Neuronal stem cell (in vitro differentiated cells): ENCODE results near the gene CCDC15.

Experiments used
- DNase-seq: peaks from one replicate; pipeline ENCODE4 v3.0.0-alpha.2; 2013; ENCODE audit warnings: low spot score
- H2AFZ ChIP-seq: one replicate; pipeline ENCODE4 v1.6.1; 2013; ENCODE audit warnings: mild to moderate bottlenecking, low read length, inconsistent platforms
- H2AK5ac ChIP-seq: 2 replicates; pipeline ENCODE4 v1.6.1; 2013; ENCODE audit warnings: low read depth, mild to moderate bottlenecking, inconsistent platforms, low read length, moderate library complexity, mixed read lengths
- H2BK120ac ChIP-seq: 2 replicates; pipeline ENCODE4 v1.6.1; 2013; ENCODE audit warnings: low read depth, mild to moderate bottlenecking, inconsistent platforms, low read length, moderate library complexity, mixed read lengths
- H2BK12ac ChIP-seq: one replicate; pipeline ENCODE4 v1.6.1; 2013; ENCODE audit warnings: low read length, inconsistent platforms
- H2BK15ac ChIP-seq: 2 replicates; pipeline ENCODE4 v1.6.1; 2013; ENCODE audit warnings: mild to moderate bottlenecking, low read length, inconsistent platforms, mixed read lengths
- H2BK5ac ChIP-seq: one replicate; pipeline ENCODE4 v1.6.1; 2013; ENCODE audit warnings: inconsistent platforms, mild to moderate bottlenecking, low read length, moderate library complexity
- H3K14ac ChIP-seq: one replicate; pipeline ENCODE4 v1.6.1; 2013; ENCODE audit warnings: low read length, inconsistent platforms
- H3K18ac ChIP-seq: 2 replicates; pipeline ENCODE4 v1.6.1; 2013; ENCODE audit warnings: low read length, inconsistent platforms
- H3K23ac ChIP-seq: 2 replicates; pipeline ENCODE4 v1.6.1; 2013; ENCODE audit warnings: low read depth, mild to moderate bottlenecking, mixed read lengths, low read length, inconsistent platforms; ENCODE audit not compliant: poor library complexity
- H3K27ac ChIP-seq: replicated peaks from 3 replicates; pipeline ENCODE4 v1.5.1; 2013; ENCODE audit warnings: low read length, inconsistent platforms
- H3K27me3 ChIP-seq, 3 experiments: 2 replicates each; pipeline ENCODE4 v1.6.1; 2013; ENCODE audit warnings: low read length in 3 of 3, mild to moderate bottlenecking in 2 of 3, inconsistent platforms in 1 of 3, low read depth in 1 of 3, mixed read lengths in 1 of 3, moderate library complexity in 1 of 3; ENCODE audit not compliant: control insufficient read depth in 3 of 3, insufficient read depth in 3 of 3
- H3K36me3 ChIP-seq, 2 donors: replicated peaks in 1 of 2; 2 replicates each; pipeline ENCODE4 v1.6.1; 2013; ENCODE audit warnings: low read length in 2 of 2; ENCODE audit not compliant: control insufficient read depth in 2 of 2, insufficient read depth in 2 of 2
- H3K4ac ChIP-seq: 2 replicates; pipeline ENCODE4 v1.6.1; 2013; ENCODE audit warnings: inconsistent platforms, mild to moderate bottlenecking, low read length, moderate library complexity
- H3K4me1 ChIP-seq, 2 donors: 1 replicate in 1 of 2; 2 replicates in 1 of 2; pipeline ENCODE4 v1.6.1; 2013; ENCODE audit warnings: low read length in 2 of 2, low read depth in 1 of 2; ENCODE audit not compliant: control insufficient read depth in 2 of 2, insufficient read depth in 1 of 2
- H3K4me2 ChIP-seq: one replicate; pipeline ENCODE4 v1.6.1; 2013; ENCODE audit warnings: mild to moderate bottlenecking, low read length, inconsistent platforms; ENCODE audit not compliant: insufficient read depth, poor library complexity, severe bottlenecking
- H3K4me3 ChIP-seq, 2 donors: 2 replicates each; pipeline ENCODE4 v1.5.1; 2013; ENCODE audit warnings: low read length in 2 of 2, mild to moderate bottlenecking in 2 of 2, inconsistent platforms in 1 of 2, moderate library complexity in 1 of 2
- H3K79me1 ChIP-seq: one replicate; pipeline ENCODE4 v1.6.1; 2013; ENCODE audit warnings: low read depth, mild to moderate bottlenecking, inconsistent platforms, low read length, moderate library complexity
- H3K9ac ChIP-seq: one replicate; pipeline ENCODE4 v1.6.1; 2013; ENCODE audit warnings: mild to moderate bottlenecking, low read depth, low read length, inconsistent platforms; ENCODE audit not compliant: poor library complexity
- H3K9me3 ChIP-seq, 2 donors: replicated peaks in 1 of 2; 2 replicates each; pipeline versions ENCODE3 to v1.6.1; 2013; ENCODE audit warnings: low read length in 2 of 2, mild to moderate bottlenecking in 2 of 2, inconsistent platforms in 1 of 2, low read depth in 1 of 2, mixed read lengths in 1 of 2, moderate library complexity in 1 of 2; ENCODE audit not compliant: control insufficient read depth in 2 of 2, insufficient read depth in 1 of 2
- H4K8ac ChIP-seq: one replicate; pipeline ENCODE4 v1.6.1; 2013; ENCODE audit warnings: low read depth, mild to moderate bottlenecking, inconsistent platforms, low read length, moderate library complexity
- H4K91ac ChIP-seq: one replicate; pipeline ENCODE4 v1.6.1; 2013; ENCODE audit warnings: low read length, low read depth, mild to moderate bottlenecking, inconsistent platforms; ENCODE audit not compliant: poor library complexity
- WGBS, 2 donors: extraction: QIAGEN DNeasy Blood & Tissue Kit; methylation state at CpG; one replicate each; pipeline ENCODE4 v1.1.7; 2013; ENCODE audit warnings: missing lambda C conversion rate in 2 of 2, mixed read lengths in 1 of 2; ENCODE audit not compliant: insufficient read length in 2 of 2, insufficient replicate concordance in 1 of 2; ENCODE audit errors: extremely low coverage in 2 of 2; 5-methylcytosine and 5-hydroxymethylcytosine counted together

Gene CCDC15

DNA sequence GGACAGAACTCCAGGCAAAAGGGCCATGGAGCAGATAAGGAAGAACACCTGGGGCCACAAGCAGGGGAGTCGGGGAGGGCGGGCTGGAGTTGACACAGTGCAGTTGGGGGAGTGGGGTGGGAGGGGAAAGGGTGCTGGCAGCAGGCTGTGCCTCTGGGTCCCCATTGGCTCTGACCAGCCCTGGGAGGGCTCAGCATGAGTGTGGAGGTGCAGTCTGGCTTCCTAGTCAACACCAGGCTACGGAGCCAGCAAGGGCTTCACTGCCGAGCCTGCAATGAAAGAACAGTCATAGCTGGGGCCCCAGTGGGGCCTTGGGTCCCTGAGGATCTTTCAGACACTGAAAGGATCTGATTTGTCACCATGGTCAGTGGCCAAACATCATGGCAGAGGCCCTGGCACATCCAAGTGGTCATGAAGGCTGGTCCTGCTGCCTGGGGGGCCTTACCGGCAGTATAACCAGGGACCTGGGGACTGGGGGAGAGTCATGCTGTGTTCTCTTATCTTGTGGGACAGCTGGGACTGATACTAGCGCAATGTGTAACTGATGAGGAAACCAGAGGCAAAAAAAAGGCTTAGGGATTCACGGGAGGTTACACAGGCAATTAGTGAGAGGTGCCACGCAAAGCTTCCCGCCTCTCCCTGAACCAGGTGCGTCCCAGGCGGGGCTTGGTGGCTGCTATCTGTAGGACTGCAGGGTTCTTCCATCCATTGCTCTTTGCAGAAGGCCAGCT lies 120.7 kb downstream of the CCDC15 start:
- Histone ChIP-seq H3K14ac (no peak overlapping the region), H2BK5ac (no peak overlapping the region), H3K27me3 (peaks cover 0 to 4% (median 2%) of the 10 kb centered on the region in 3 experiments), H2BK12ac (no peak overlapping the region), H3K18ac (no peak overlapping the region), H3K4me3 (no peak overlapping the region), H2BK120ac (no peak overlapping the region), H4K8ac (no peak overlapping the region), H3K4me2 (no peak overlapping the region), H3K4ac (no peak overlapping the region), H2AK5ac (peak overlapping the region; percentile 43), H2AFZ (no peak overlapping the region), H3K79me1 (no peaks in the 10 kb centered on the region), H3K4me1 (peaks cover 4 to 12% of the 10 kb centered on the region in 2 donors), H3K27ac (no peak overlapping the region), H3K9me3 (peaks cover 0 to 2% of the 10 kb centered on the region in 2 donors), H3K23ac (peak overlapping the region; percentile 51), H3K9ac (no peak overlapping the region), H2BK15ac (no peak overlapping the region), H3K36me3 (no peaks in the 10 kb centered on the region), H4K91ac (peak overlapping the region; percentile 14)
- no CpG with 5 or more reads among the region's 11 CpGs for WGBS, 2 donors
- no peak for DNase-seq

GRCh38 chr11:125075242-125075625 lies 121.2 kb downstream of the CCDC15 start:
- Histone ChIP-seq H3K4ac (no peak overlapping the region), H3K27ac (no peak overlapping the region), H3K18ac (no peak overlapping the region), H3K9ac (no peak overlapping the region), H2AK5ac (no peak overlapping the region), H3K4me3 (no peak overlapping the region), H3K23ac (no peak overlapping the region), H2BK15ac (no peak overlapping the region), H2BK120ac (no peak overlapping the region), H4K91ac (no peak overlapping the region), H3K4me1 (peaks cover 4 to 12% of the 10 kb centered on the region in 2 donors), H2BK5ac (no peak overlapping the region), H2AFZ (no peak overlapping the region), H3K36me3 (no peaks in the 10 kb centered on the region), H3K9me3 (peaks cover 0 to 2% of the 10 kb centered on the region in 2 donors), H3K4me2 (no peak overlapping the region), H4K8ac (no peak overlapping the region), H3K14ac (no peak overlapping the region), H3K27me3 (peaks cover 0 to 4% (median 0%) of the 10 kb centered on the region in 3 experiments), H3K79me1 (no peaks in the 10 kb centered on the region), H2BK12ac (no peak overlapping the region)
- no CpG with 5 or more reads among the region's 7 CpGs for WGBS, 2 donors
- DNase-seq: no peak

DNA sequence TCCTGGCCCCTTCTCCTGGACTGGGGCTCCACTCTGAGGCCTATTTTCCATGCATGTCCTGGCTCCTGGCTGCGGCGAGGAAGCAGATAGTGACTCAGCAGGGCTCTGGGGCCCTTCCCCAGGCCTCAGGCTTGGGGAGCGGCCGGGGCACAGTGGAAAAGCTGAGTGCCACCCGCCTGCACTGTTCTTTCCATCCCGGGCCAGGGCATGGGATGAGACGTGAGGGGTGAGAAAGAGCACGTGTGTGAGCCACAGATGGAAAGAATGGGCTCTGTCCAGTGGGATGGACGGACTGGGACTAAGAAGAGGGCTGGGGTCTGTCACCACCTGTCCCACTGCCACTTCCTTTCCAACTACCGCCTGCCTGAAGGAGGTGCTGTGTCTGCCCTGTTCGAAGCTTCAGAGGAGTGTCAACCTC lies 121.9 kb downstream of the CCDC15 start:
- H2BK5ac ChIP-seq: no peak overlapping the region
- H2AFZ ChIP-seq: peak overlapping the region; percentile 30
- H3K18ac ChIP-seq: no peak overlapping the region
- peaks cover 3 to 8% of the 10 kb centered on the region in 2 donors for H3K4me1 ChIP-seq
- H3K27ac ChIP-seq: no peak overlapping the region
- DNase-seq: no peak
- no peak overlapping the region for H3K4me3 ChIP-seq
- H3K9me3 ChIP-seq: peaks cover 0 to 2% of the 10 kb centered on the region in 2 donors
- no peak overlapping the region for H2BK15ac ChIP-seq
- H4K8ac ChIP-seq: no peak overlapping the region
- no CpG with 5 or more reads among the region's 11 CpGs for WGBS, 2 donors
- H3K14ac ChIP-seq: no peak overlapping the region
- no peaks in the 10 kb centered on the region for H3K36me3 ChIP-seq
- H3K4me2 ChIP-seq: no peak overlapping the region
- H3K4ac ChIP-seq: no peak overlapping the region
- H3K27me3 ChIP-seq: peaks cover 0 to 4% (median 0%) of the 10 kb centered on the region in 3 experiments
- H2BK12ac ChIP-seq: no peak overlapping the region
- H3K79me1 ChIP-seq: no peaks in the 10 kb centered on the region
- H2AK5ac ChIP-seq: no peak overlapping the region
- H3K9ac ChIP-seq: no peak overlapping the region
- H4K91ac ChIP-seq: no peak overlapping the region
- no peak overlapping the region for H3K23ac ChIP-seq
- no peak overlapping the region for H2BK120ac ChIP-seq

GRCh38 chr11:125076378-125076945 lies 122.5 kb downstream of the CCDC15 start:
- no CpG with 5 or more reads among the region's 14 CpGs for WGBS, 2 donors
- H2BK15ac ChIP-seq: no peak overlapping the region
- no peak overlapping the region for H2BK120ac ChIP-seq
- H3K18ac ChIP-seq: no peak overlapping the region
- no peak overlapping the region for H3K9ac ChIP-seq
- no peak overlapping the region for H3K4ac ChIP-seq
- H3K4me1 ChIP-seq: peaks cover 4 to 5% of the 10 kb centered on the region in 2 donors
- H3K9me3 ChIP-seq: peaks cover 0 to 2% of the 10 kb centered on the region in 2 donors
- no peak overlapping the region for H4K91ac ChIP-seq
- peaks cover 0 to 4% (median 0%) of the 10 kb centered on the region in 3 experiments for H3K27me3 ChIP-seq
- no peak overlapping the region for H3K27ac ChIP-seq
- H2BK12ac ChIP-seq: no peak overlapping the region
- H3K14ac ChIP-seq: peak overlapping the region; percentile 21
- no peaks in the 10 kb centered on the region for H3K79me1 ChIP-seq
- H3K4me3 ChIP-seq: no peak overlapping the region
- DNase-seq: no peak
- no peaks in the 10 kb centered on the region for H3K36me3 ChIP-seq
- H2BK5ac ChIP-seq: peak overlapping the region; percentile 8
- H2AK5ac ChIP-seq: no peak overlapping the region
- peak overlapping the region; percentile 19 for H3K23ac ChIP-seq
- peak overlapping the region; percentile 30 for H2AFZ ChIP-seq
- H4K8ac ChIP-seq: no peak overlapping the region
- H3K4me2 ChIP-seq: no peak overlapping the region
